Globus pallidus (tissue), 1 donor: Measurements from ENCODE around the gene C11orf97.
"Not testable (repeated sequence)": the region's sequence is repeated elsewhere in the genome, so short reads cannot be mapped to it uniquely, and the experiment has no call there.

Experiments used
- DNase-seq: peaks from one replicate; pipeline ENCODE4 v3.0.0-alpha.2; 2015; ENCODE audit warnings: low spot score

C11orf97 gene

DNA sequence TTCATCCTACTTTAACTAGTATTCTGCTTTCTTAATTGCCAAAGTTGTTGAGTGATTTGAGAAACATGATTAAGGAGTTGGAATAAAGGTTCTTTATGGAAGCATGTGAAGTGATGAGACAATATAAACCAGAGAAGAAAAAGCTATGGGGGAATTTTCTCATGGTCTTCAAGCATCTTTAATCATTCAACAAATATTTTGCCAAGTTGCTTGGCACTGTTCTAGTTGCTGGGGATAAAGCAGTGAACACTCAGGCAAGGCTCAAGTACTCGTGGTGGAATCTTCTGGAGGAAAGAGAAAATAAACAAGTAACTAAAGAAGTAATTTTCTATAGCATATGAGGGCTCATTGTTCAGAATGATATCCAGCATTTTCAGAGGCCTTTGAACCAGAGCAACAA lies 45.7 kb downstream of the C11orf97 start:
- no peak for DNase-seq

DNA sequence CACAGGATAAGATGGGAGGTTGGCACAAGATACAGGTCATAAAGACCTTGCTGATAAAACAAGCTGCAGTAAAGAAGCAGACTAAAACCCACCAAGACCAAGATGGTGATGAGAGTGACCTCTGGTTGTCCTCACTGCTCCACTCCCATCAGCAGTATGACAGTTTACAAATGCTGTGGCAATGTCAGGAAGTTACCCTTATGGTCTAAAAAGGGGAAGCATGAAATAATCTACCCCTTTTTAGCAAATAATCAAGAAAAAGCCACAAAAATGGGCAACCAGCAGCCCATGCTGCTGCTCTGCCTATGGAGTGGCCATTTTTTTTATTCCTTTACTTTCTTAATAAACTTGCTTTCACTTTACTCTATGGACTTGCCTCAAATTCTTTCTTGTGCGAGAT lies 46.2 kb downstream of the C11orf97 start:
- no peak for DNase-seq

DNA sequence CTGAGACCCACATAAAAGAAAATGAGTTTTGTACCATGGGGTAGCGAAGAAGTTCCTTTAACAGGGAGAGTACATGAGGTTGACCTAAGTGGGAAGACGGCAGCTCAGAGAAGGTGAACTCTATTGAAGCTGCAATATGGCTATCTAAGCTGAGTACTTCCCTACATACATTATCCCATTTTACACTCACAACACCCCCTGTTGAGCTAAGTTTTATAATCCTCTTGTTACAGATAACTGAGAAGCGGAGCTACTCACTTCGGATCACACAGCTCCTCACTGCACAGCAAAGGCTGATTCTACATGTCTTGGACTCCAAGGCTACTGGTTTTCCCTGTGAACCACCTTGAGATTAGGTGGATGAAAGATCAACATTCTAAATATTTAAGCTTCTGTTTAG lies 46.7 kb downstream of the C11orf97 start:
- DNase-seq = no peak

DNA sequence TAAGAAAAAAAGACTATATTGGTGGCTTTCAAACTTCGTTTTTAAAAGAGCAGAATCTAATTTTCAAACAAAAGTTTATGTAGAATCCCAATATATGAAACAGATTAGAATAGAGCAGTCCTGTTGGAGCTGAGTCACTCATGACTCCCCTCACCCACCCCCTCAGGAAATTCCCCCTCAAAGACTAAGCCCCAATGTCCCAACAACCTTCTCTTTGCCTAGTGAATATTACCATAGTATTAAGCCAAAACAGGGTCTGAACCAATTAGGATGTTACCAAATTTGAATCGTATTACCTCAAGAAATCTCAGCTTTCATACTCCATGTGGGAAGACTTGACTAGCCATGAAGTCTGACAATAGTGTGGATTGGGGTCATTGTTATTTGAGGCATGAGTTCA lies 47.1 kb downstream of the C11orf97 start:
- no peak for DNase-seq

DNA sequence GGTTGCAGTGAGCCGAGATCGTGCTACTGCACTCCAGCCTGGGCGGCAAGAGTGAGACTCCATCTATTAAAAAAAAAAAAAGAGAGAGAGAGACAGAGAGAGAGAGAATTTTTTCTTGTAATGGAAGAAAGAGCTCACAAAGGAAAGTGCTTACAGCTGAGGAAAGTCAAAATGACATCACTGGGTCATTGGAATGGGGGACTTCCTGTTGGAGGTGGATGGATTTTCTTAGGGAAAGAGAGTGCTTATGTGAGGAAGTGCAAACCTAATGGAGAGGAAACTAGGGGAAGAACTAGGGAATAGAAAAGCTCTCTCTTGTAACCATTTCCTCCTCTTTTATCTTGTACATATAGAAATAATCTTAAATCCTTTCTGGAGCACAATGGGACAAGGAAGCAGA lies 48.6 kb downstream of the C11orf97 start:
- no peak for DNase-seq

DNA sequence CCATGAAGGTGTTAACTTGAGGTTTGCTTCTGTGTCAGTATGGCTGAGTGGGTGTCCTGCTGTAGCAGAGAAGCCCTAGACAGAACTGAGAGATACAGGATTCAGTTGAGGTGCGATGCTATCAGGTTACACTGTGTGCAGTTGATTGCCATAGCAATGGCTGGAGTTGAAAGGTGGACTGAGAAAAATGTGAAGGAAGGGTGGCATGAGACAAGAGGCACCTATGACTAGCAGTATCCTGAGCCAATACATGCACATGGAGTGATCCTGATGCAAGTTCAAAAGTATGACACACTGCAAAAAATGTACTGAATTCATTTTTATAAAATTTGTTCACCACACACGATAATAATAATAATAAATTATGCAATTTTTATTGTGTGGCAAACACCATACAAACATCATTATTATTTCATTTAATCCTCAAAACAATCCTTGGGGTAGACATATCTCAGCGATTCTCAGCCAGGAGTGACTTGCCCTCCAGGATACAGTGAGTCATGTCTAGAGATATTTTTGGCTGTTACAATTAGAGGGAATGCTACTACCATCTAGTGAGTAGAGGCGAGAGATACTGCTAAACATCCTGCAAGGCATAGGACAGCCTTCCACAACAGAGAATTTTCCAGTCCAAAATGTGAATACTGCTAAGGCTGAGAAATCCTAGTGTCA lies 51.1 kb downstream of the C11orf97 start:
- no peak for DNase-seq

GRCh38 chr11:94563848-94564467 lies 51.7 kb downstream of the C11orf97 start:
- no peak for DNase-seq

DNA sequence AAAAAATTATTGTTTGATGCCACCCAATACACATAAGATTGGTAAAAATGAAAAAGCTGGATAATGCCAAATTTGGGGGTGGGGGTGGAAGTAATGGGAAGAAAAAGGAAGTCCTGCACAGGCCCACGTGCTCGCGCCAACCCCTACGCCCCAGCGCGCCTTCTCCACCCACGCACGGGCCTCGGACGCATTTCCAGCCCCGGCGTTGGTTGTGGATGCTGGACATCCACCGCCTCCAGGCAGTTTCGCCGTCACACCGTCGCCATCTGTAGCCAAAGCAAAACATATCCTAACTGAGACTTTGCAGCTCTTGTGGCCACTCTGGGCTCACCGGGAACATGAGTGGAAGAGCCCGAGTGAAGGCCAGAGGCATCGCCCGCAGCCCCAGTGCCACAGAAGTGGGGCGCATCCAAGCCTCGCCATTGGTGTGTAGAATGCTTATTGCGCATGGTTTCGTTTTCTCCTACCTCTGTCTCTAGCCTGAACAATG lies 55.0 kb downstream of the C11orf97 start, which contains the start of gene PIWIL4:
TSS of gene PIWIL4 (plus strand) at position 188 of the 490 bp plus-strand sequence. CDS start at position 339, 151 bp downstream.
- DNase-seq = no peak

DNA sequence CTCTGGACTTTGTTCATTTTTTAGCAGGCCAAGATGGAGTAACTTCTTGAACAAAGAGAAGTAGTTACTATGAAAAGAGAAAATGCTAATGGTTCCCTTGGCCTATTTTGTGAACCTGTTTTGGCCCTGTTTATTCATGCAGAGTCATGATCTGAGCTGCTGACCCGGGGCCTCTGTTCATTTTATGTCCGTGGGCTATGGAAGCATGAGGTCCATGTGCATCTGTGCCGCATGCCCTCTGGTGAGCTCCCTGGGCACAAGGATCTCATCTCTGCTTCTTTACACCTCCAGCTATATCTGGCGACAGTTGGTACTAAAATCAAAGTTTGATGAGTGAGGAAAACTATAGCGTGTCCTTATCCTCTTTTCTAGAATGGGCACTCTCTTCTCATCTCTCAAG lies 55.9 kb downstream of the C11orf97 start:
- no peak for DNase-seq

DNA sequence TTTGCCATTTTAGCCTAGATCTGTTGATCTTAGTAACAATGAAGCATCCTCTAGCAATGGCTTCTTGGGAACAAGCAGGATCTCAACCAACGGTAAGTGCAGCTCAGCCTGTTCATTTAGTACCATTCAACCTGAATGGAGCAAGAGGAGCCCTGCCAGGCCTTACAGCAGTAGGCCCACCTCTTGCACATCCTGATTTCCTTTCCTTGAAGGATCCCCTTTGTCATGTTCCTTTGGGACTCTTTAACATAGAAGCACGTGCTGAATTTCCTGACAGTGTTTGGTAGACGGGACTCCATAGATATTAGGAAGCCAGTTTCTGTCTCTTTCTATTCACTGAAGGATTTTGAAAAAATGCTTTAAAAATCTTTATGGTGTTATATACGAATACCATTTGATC lies 56.5 kb downstream of the C11orf97 start:
- DNase-seq = no peak

- DNase-seq = not testable (repeated sequence)
Observed at GRCh38 chr11:94572975-94573374, 60.7 kb downstream of the C11orf97 start.

DNA sequence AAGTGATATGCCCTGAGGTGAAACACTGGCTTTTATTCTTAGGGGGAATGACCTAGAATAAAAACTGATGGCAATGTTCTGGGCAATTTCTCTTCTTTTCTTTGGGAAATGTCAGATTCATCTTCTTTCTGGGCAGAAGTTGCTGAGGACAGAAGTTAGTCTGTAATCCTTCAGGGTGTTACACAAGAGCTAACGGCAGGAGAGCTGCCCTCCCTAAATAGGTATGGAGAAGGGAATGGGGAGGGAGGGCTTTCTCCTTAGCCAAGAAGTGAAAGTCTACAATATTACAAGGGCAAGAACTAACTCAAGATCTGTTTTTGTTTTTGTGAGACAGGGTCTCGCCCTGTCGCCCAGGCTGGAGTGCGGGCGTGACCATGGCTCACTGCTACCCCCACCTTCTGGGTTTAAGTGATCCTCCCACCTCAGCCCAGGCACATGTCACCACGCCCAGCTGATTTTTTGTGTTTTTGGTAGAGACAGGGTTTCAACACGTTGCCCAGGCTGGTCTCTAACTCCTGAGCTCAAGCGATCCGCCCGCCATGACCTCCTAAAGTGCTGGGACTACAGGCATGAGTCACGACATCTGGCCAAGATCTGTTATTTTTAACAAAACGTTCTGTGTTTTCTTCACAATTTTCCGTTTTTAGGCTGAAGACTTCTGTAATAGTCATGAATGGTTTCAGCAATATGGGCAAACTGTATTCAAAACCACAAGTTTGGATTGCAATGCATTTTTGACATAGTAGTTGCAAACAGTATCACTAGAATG lies 62.1 kb downstream of the C11orf97 start:
- DNase-seq = no peak

- DNase-seq = no peak
Observed at GRCh38 chr11:94576306-94576705, 64.0 kb downstream of the C11orf97 start.

GRCh38 chr11:94577841-94578240 lies 65.6 kb downstream of the C11orf97 start:
- DNase-seq = no peak
